Measurements from ENCODE around the gene TYMP. TPM values are rescaled to one million over a fixed set of nuclear protein-coding genes. Genes with fewer than 3 reads are reported as not detected.

Gene TYMP
- total RNA-seq, 1 experiment from 2014 or later: 41.0 TPM

GRCh38 chr22:50505276-50505775 is 24.5 kb downstream of the TYMP start:
- no peak for TF ChIP-seq CTCF (IDR thresholded peaks at IDR 0.05; ENCODE audit: unreplicated experiment)
- H3K27me3 Mint-ChIP-seq (ENCODE audit: insufficient read depth, unreplicated experiment): no peaks in the 10 kb centered on the region
- DNase-seq (ENCODE audit: unreplicated experiment): no peak
- no TSS peak for BruUV-seq (replicated peaks)
- H3K36me3 Mint-ChIP-seq (ENCODE audit: insufficient read depth, unreplicated experiment): no peaks in the 10 kb centered on the region
- no peak overlapping the region for H3K27ac Mint-ChIP-seq (ENCODE audit: low read depth, unreplicated experiment)
- intact Hi-C loops (cut with micrococcal nuclease): loop anchor here (5.0 kb wide), 1 partner anchor 117 kb away; no protein-coding TSS in a partner anchor
- peaks cover 12% of the 10 kb centered on the region for H3K4me1 Mint-ChIP-seq (ENCODE audit: insufficient read depth, unreplicated experiment)
- ChIA-PET POLR2A (interaction anchor here (1.0 kb wide), 1 partner anchor 20 kb away, joined by 3 read pairs; no protein-coding TSS in a partner anchor), CTCF (interaction anchor here (0.6 kb wide), 1 partner anchor 88 kb away, joined by 3 read pairs; no protein-coding TSS in a partner anchor)
- H3K9me3 Mint-ChIP-seq (ENCODE audit: unreplicated experiment): no peaks in the 10 kb centered on the region
- H3K4me3 Mint-ChIP-seq (ENCODE audit: unreplicated experiment): peak overlapping the region; percentile 92

- POLR2A ChIA-PET: interaction anchor here (1.0 kb wide), 1 partner anchor 20 kb away, joined by 3 read pairs; no protein-coding TSS in a partner anchor
- H3K4me1 Mint-ChIP-seq (ENCODE audit: insufficient read depth, unreplicated experiment): peaks cover 11% of the 10 kb centered on the region
- no peak overlapping the region for H3K4me3 Mint-ChIP-seq (ENCODE audit: unreplicated experiment)
- no peak overlapping the region for H3K27ac Mint-ChIP-seq (ENCODE audit: low read depth, unreplicated experiment)
- H3K27me3 Mint-ChIP-seq (ENCODE audit: insufficient read depth, unreplicated experiment): no peaks in the 10 kb centered on the region
- H3K36me3 Mint-ChIP-seq (ENCODE audit: insufficient read depth, unreplicated experiment): no peaks in the 10 kb centered on the region
- no TSS peak for BruUV-seq (replicated peaks)
- no peaks in the 10 kb centered on the region for H3K9me3 Mint-ChIP-seq (ENCODE audit: unreplicated experiment)
- no peak for DNase-seq (ENCODE audit: unreplicated experiment)
- TF ChIP-seq CTCF (IDR thresholded peaks at IDR 0.05; ENCODE audit: unreplicated experiment): no peak
- CTCF ChIA-PET: interaction anchor here (0.6 kb wide), 2 partner anchors 88 to 115 kb away, joined by 3 to 4 read pairs; no protein-coding TSS in a partner anchor
- intact Hi-C loops (cut with micrococcal nuclease): loop anchor here (5.0 kb wide), 1 partner anchor 118 kb away; no protein-coding TSS in a partner anchor
Observed at GRCh38 chr22:50504369-50505211, 25.2 kb downstream of the TYMP start.

GRCh38 chr22:50503475-50504145 is 26.2 kb downstream of the TYMP start:
- Mint-ChIP-seq H3K4me3 (ENCODE audit: unreplicated experiment) (no peak overlapping the region), H3K4me1 (ENCODE audit: insufficient read depth, unreplicated experiment) (peaks cover 5% of the 10 kb centered on the region), H3K36me3 (ENCODE audit: insufficient read depth, unreplicated experiment) (no peaks in the 10 kb centered on the region), H3K27ac (ENCODE audit: low read depth, unreplicated experiment) (no peak overlapping the region), H3K9me3 (ENCODE audit: unreplicated experiment) (no peaks in the 10 kb centered on the region), H3K27me3 (ENCODE audit: insufficient read depth, unreplicated experiment) (no peaks in the 10 kb centered on the region)
- no peak for TF ChIP-seq CTCF (IDR thresholded peaks at IDR 0.05; ENCODE audit: unreplicated experiment)
- CTCF ChIA-PET: interaction anchor here (0.6 kb wide), 2 partner anchors 74 to 199 kb away, joined by 3 read pairs; no protein-coding TSS in a partner anchor
- intact Hi-C loops (cut with micrococcal nuclease): no loop called here
- DNase-seq (ENCODE audit: unreplicated experiment): no peak
- POLR2A ChIA-PET: no interaction called here
- BruUV-seq (replicated peaks): no TSS peak
